H1 (cell line): ENCODE results near the gene PIK3C2G. TPM values are rescaled to one million over a fixed set of nuclear protein-coding genes. Genes with fewer than 3 reads are reported as not detected.

ENCODE experiments used
- BACH1 ChIP-seq: IDR thresholded peaks from 2 replicates; pipeline ENCODE4 v1.6.1; 2012; ENCODE audit warnings: low read length, improper control_type of control experiment
- JUND ChIP-seq: IDR thresholded peaks from 2 replicates; pipeline ENCODE4 v1.6.1; 2011; ENCODE audit warnings: mild to moderate bottlenecking, improper control_type of control experiment, low read length
- SAP30 ChIP-seq: fragments of 300-600 bp; sonication (generic); IDR thresholded peaks from 2 replicates; pipeline ENCODE4 v1.7.1; 2012; ENCODE audit warnings: low read length, moderate library complexity, mild to moderate bottlenecking, inconsistent platforms; ENCODE audit not compliant: insufficient read depth, insufficient replicate concordance
- SIN3A ChIP-seq, 2 experiments: IDR thresholded peaks in 1 of 2; conservative IDR thresholded peaks in 1 of 2; 2 replicates each; pipeline ENCODE4 v1.6.1; 2011 to 2012; ENCODE audit warnings: low read length in 2 of 2, improper control_type of control experiment in 1 of 2, low read depth in 1 of 2, mild to moderate bottlenecking in 1 of 2
- SIX5 ChIP-seq: IDR thresholded peaks from 2 replicates; pipeline ENCODE4 v1.6.1; 2011; ENCODE audit warnings: mild to moderate bottlenecking, low read depth, low read length
- polyA plus RNA-seq, 7 experiments: library from polyadenylated mRNA; depleted of rRNA in 3 of 7; stranded (reverse) in 5 of 7; unstranded in 2 of 7; fragments of >200 nt in 5 of 7; fragments of 200-250 nt in 2 of 7; gene quantifications; 1 replicate in 5 of 7; 2 replicates in 1 of 7; 4 replicates in 1 of 7; pipeline versions ENCODE4 v1.2.1 to v1.2.3, GENCODE V29; 2011 to 2013; ENCODE audit warnings: missing spikeins in 2 of 7, mixed read lengths in 2 of 7
- total RNA-seq: library from RNA; stranded (reverse); fragmentation: NEBNext Ultra II Directional; extraction: Animal tissue kit (Norgen Biotek cat#: 25700); gene quantifications from 2 replicates; pipeline ENCODE4 v1.2.1, GENCODE V29; 2021
- TF ChIP-seq, protein P1 (sequence below): IDR thresholded peaks from 2 replicates; pipeline ENCODE4 v1.6.1; 2012; ENCODE audit warnings: inconsistent platforms
- TF ChIP-seq, protein P2 (sequence below): IDR thresholded peaks from 2 replicates; pipeline ENCODE4 v1.6.1; 2012; ENCODE audit warnings: inconsistent platforms

PIK3C2G gene
- total and polyA plus RNA-seq, 2 of the 8 experiments (the other 6 are each of a cell fraction or from before 2014, with no cell fraction given), result not detected

DNA sequence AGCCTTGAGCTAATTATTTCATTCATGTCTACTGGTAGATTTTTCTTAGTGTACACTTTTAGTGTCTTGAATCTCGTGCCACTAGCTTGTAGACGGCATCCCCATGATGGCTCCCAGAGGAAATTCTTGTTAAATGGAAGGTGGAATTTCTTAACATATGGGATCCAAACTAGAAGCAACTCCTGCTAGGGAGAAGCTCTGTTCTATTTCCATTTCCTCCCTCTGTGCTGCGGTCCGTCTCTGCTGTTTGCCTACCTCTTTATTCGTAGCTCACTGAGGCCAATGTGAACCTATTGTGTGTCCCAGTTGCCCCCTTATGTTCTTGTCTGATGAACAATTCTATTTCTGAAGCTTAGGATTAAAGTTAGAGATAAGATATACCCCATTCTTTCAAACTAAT, 588 bp downstream of the PIK3C2G start (continued):
- TF ChIP-seq, protein P1, sequence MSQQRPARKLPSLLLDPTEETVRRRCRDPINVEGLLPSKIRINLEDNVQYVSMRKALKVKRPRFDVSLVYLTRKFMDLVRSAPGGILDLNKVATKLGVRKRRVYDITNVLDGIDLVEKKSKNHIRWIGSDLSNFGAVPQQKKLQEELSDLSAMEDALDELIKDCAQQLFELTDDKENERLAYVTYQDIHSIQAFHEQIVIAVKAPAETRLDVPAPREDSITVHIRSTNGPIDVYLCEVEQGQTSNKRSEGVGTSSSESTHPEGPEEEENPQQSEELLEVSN, result no peak
- TF ChIP-seq, protein P2, sequence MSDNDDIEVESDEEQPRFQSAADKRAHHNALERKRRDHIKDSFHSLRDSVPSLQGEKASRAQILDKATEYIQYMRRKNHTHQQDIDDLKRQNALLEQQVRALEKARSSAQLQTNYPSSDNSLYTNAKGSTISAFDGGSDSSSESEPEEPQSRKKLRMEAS, result no peak
- TF ChIP-seq SIN3A (conservative IDR thresholded peaks at IDR 0.05 in 1 of 2, IDR thresholded peaks at IDR 0.05 in 1 of 2; ENCODE audit: low read depth in 1 of 2, low read length in 2 of 2) (no peak), SIX5 (no peak), JUND (no peak), SAP30 (no peak), BACH1 (no peak)
